Transverse colon (tissue), 4 donors: ENCODE measurements around the gene PROCA1. TPM values are rescaled to one million over a fixed set of nuclear protein-coding genes. Genes with fewer than 3 reads are reported as not detected.
"Not testable (repeated sequence)": the region's sequence is repeated elsewhere in the genome, so short reads cannot be mapped to it uniquely, and the experiment has no call there.

Experiments
- DNase-seq: peaks from one replicate; pipeline ENCODE4 v3.0.0-alpha.2; 2019
- H3K27ac ChIP-seq, 4 donors: fragments of 200-600 bp; sonication (generic); 2 replicates each; pipeline ENCODE4 v1.5.1; 2016 to 2018; ENCODE audit warnings: inconsistent platforms in 4 of 4
- H3K27me3 ChIP-seq: fragments of 200-600 bp; sonication (generic); 2 replicates; pipeline ENCODE4 v1.5.1; 2017; ENCODE audit warnings: inconsistent platforms
- H3K36me3 ChIP-seq, 4 donors: fragments of 200-600 bp; sonication (generic); 2 replicates each; pipeline ENCODE4 v1.5.1; 2017 to 2019; ENCODE audit warnings: inconsistent platforms in 4 of 4
- H3K4me1 ChIP-seq, 4 donors: fragments of 200-600 bp; sonication (generic); 2 replicates each; pipeline ENCODE4 v1.5.1; 2017 to 2020; ENCODE audit warnings: inconsistent platforms in 4 of 4
- H3K4me3 ChIP-seq, 4 donors: fragments of 200-600 bp; sonication (generic); 1 replicate in 1 of 4; 2 replicates in 3 of 4; pipeline versions ENCODE4 v1.5.1 to v1.6.1; 2017 to 2019; ENCODE audit warnings: inconsistent platforms in 4 of 4
- H3K9me3 ChIP-seq, 2 donors: fragments of 200-600 bp; sonication (generic); 2 replicates each; pipeline ENCODE4 v1.5.1; 2017 to 2019; ENCODE audit warnings: inconsistent platforms in 2 of 2
- CTCF ChIP-seq, 5 experiments: fragments of 200-600 bp in 3 of 5; fragments of 450-650 bp in 2 of 5; sonication (generic) in 3 of 5; IDR thresholded peaks; 1 replicate in 2 of 5; 2 replicates in 3 of 5; pipeline ENCODE4 v1.5.1; 2016 to 2017; ENCODE audit warnings: antibody characterized with exemption in 5 of 5, inconsistent platforms in 3 of 5, mild to moderate bottlenecking in 2 of 5, moderate library complexity in 1 of 5
- EP300 ChIP-seq: sonication (generic); formaldehyde crosslinking; IDR thresholded peaks from one replicate; pipeline ENCODE4 v1.6.1; 2017; ENCODE audit warnings: antibody characterized with exemption, low read depth
- POLR2A ChIP-seq: fragments of 450-650 bp; IDR thresholded peaks from one replicate; pipeline ENCODE4 v1.6.1; 2016; ENCODE audit warnings: antibody characterized with exemption, mild to moderate bottlenecking, moderate library complexity
- POLR2AphosphoS5 ChIP-seq, 3 donors: sonication (generic); formaldehyde crosslinking; IDR thresholded peaks; one replicate each; pipeline ENCODE4 v1.6.1; 2016; ENCODE audit warnings: antibody characterized with exemption in 3 of 3
- WGBS, 2 donors: methylation state at CpG; one replicate each; pipeline ENCODE4 v1.1.5; 2018; ENCODE audit warnings: low coverage in 1 of 2; 5-methylcytosine and 5-hydroxymethylcytosine counted together
- in situ Hi-C, 4 donors: fragments of 200-750 bp; cut with MboI; loops; one replicate each; pipeline versions ENCODE4 v1.15.0 to v1.15.1; 2017; ENCODE audit warnings: low sequenced_read_pairs in 3 of 4, low pct_ligation_motif_present in 1 of 4, low pct_unique_long_range_greater_than_20kb in 1 of 4
- intact Hi-C: fragments of 100-400 bp; cut with DNase I; formaldehyde crosslinking; loops from one replicate; pipeline ENCODE4 v1.15.1; 2023; ENCODE audit warnings: low total_unique reads
- total RNA-seq, 4 donors: library from RNA; depleted of rRNA; stranded (reverse); fragments of >200 nt; gene quantifications; one replicate each; pipeline ENCODE4 v1.1.0, GENCODE V29; 2016

Gene PROCA1
- total RNA-seq, 4 donors from 2014 or later: 0.96 to 2.9 (median 1.4) TPM; not detected in 1

GRCh38 chr17:28738680-28739384 lies 27.1 kb upstream of the PROCA1 start:
- peak overlapping the region in 2 of 4 donors; percentile 43 to 44 for H3K27ac ChIP-seq
- DNase-seq: peak; percentile 61
- in situ Hi-C loops: no loop called here

GRCh38 chr17:28737770-28738679 lies 26.3 kb upstream of the PROCA1 start:
- peak; percentile 69 for DNase-seq
- WGBS, 2 donors: 55 to 92% methylated on average over 4 to 15 of the region's 22 CpGs
- intact Hi-C loops: no loop called here

More at GRCh38 chr17:28738680-28739384, 27.1 kb upstream of the PROCA1 start:
- Histone ChIP-seq H3K4me3 (no peak overlapping the region), H3K27me3 (no peaks in the 10 kb centered on the region), H3K36me3 (no peaks in the 10 kb centered on the region), H3K4me1 (peaks cover 0 to 21% (median 19%) of the 10 kb centered on the region in 4 donors), H3K9me3 (no peaks in the 10 kb centered on the region)
- intact Hi-C loops: no loop called here
- 85% methylated on average over 6 to 10 of the region's 10 CpGs for WGBS, 2 donors
- TF ChIP-seq POLR2A (no peak), POLR2AphosphoS5 (IDR thresholded peaks at IDR 0.05) (no peak), EP300 (no peak), CTCF (IDR thresholded peaks at IDR 0.05) (no peak)

GRCh38 chr17:28737316-28737715 lies 25.6 kb upstream of the PROCA1 start:
- no peak for TF ChIP-seq CTCF (IDR thresholded peaks at IDR 0.05)
- no peak for TF ChIP-seq EP300
- no peak for TF ChIP-seq POLR2A
- no peak for TF ChIP-seq POLR2AphosphoS5 (IDR thresholded peaks at IDR 0.05)
- intact Hi-C loops: no loop called here
- Histone ChIP-seq H3K4me1 (peaks cover 0 to 10% (median 7%) of the 10 kb centered on the region in 4 donors), H3K27ac (no peak overlapping the region), H3K4me3 (no peak overlapping the region), H3K27me3 (no peaks in the 10 kb centered on the region), H3K36me3 (no peaks in the 10 kb centered on the region), H3K9me3 (no peaks in the 10 kb centered on the region)
- in situ Hi-C loops: no loop called here
- 95% methylated on average over 12 of the region's 12 CpGs; no CpG with 5 or more reads in 1 of the 2 donors for WGBS, 2 donors
- no peak for DNase-seq

More at GRCh38 chr17:28737770-28738679, 26.3 kb upstream of the PROCA1 start:
- Histone ChIP-seq H3K27ac (peak overlapping the region in 2 of 4 donors; percentile 5 to 44), H3K9me3 (no peaks in the 10 kb centered on the region), H3K4me1 (peaks cover 0 to 17% (median 14%) of the 10 kb centered on the region in 4 donors), H3K36me3 (no peaks in the 10 kb centered on the region), H3K4me3 (no peak overlapping the region), H3K27me3 (no peaks in the 10 kb centered on the region)
- in situ Hi-C loops: no loop called here
- TF ChIP-seq CTCF (IDR thresholded peaks at IDR 0.05): no peak

- H3K9me3 ChIP-seq, H3K4me3 ChIP-seq, H3K36me3 ChIP-seq, H3K4me1 ChIP-seq, DNase-seq, H3K27me3 ChIP-seq, intact Hi-C loops, H3K27ac ChIP-seq, in situ Hi-C loops: not testable (repeated sequence)
- WGBS, 2 donors: 92 to 98% methylated on average over 2 to 7 of the region's 8 CpGs
Observed at GRCh38 chr17:28735913-28736769, 24.5 kb upstream of the PROCA1 start.
